ENCODE data around the gene EID1.
"Not testable (repeated sequence)": the region's sequence is repeated elsewhere in the genome, so short reads cannot be mapped to it uniquely, and the experiment has no call there.

The EID1 gene

DNA sequence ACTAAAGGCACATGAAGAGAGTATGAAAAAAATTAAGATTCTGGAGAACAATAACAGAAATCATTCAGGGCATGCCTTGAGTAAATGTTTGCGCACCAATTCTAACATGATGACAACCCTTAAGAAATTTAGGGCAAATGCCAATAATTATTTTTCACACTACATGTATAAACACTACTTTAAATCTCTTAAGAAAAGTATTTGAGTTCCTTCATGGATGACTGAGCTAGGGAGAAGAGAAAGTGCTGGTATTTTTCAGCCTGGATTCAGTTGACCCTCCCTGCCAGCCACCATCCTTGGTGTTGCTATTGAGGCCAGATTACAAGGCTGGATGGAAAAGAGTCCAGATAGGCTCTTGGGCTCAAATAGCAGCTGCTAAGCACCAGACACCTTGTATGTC lies 8.0 kb upstream of the EID1 start:
- no peak for DNase-seq

DNA sequence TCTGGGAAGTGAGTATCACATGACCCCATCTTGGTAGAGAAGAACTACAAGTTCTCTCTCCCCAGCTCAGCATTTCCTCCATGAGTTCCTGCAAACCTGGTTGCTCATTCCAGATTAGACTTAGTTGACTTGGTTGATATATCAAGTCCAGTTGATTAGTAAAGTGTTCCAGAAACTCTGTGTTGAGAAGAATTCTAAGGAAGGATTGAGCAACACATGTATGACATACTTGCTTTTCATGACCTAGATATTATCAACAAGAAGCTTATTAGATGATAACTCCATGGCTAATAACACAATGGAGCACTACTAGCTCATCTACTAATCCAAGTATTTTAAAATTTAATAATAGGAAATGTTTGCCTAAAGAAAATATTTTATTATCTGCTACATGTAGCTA lies 6.4 kb upstream of the EID1 start:
- no peak for DNase-seq

DNA sequence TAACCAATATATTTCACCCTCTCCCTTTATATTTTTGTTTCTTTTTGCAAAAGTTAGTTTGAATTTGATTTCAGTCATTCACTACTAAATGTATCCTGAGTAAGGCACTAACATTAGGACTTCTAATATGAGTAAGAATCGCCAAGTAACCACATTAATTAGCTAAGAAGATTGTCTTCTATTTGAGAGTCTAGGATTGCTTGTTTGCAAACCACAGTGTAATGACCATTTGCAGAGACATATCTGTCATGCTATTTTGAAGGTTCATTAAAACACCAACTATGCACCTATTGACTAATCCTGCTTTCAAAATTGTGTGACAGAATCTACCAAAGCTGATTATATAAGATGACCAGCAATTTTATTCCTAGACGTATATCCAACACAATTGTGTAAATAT lies 5.3 kb upstream of the EID1 start:
- no peak for DNase-seq

DNA sequence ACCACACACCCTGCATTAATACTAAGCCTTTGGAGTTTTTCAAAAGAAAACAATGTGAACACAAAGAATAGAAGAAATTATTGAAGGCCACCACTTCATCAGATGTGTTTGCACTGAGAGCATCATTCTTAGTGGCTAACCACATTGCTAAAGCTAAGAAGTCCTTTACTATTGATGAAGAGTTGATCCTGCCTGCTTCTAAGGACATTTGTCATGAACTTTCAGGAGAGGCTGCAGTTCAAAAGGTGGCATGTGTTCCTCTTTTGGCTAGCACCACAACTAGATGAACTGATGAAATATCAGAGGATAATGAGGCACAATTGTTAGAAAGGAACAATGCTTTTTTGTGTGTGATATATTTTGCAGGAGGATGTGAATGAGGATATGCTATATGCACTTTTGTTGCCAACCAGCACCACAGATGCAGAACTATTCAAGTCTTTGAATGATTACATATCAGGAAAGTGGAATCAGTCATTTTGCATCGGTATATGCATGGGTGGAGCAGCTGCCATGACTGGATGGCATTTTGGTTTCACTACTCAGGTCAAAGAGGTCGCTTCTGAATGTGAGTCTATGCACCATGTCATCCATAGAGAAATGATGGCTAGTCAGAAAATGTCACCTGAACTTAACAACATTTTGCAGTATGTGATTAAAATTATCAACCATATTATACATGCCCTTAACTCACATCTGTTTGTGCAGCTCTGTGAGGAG lies 2.5 kb upstream of the EID1 start:
- DNase-seq: no peak

DNA sequence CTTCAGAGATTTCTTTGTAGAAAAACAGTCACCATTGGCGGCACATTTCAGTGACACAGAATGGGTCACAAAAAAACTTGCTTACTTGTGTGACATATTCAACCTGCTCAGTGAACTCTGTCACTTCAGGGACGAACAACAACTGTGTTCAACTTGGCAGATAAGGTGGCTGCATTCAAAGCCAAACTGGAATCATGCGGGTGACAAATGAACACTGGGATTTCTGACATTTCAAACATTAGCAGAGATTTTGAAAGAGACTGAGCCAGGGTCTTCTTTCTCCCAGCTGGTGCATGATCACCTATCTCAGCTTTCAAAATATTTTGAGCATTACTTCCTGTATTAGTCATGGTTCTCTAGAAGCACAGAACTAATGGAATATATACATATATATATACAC lies 1.9 kb upstream of the EID1 start:
- DNase-seq: no peak

DNA sequence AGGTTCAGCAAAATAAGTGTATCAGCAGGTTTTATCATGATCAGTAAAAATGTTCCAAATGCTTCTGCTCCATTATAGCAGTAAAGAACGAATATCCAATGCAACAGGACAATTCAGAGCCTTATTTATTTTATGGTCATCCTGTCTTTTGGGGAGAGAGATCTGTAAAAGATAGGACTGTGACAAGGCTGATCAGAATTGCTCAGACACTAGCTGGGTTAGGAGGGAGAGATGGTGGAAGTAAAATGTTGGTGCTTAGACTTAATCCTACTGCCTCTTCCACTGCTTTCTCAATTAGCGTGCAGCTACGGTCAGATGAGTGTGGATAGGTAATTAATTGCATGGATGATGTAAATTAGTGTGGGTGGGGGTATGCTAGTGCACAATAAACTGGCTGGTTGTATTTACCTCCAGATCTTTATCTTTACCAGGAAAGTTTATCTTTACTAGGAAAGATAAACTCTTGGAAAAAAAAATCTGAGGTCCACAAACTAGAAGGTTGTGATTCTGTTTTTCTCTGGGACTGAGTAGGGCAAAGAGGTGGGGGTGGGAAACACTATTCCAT lies 2.2 kb downstream of the EID1 start:
- no peak for DNase-seq

DNA sequence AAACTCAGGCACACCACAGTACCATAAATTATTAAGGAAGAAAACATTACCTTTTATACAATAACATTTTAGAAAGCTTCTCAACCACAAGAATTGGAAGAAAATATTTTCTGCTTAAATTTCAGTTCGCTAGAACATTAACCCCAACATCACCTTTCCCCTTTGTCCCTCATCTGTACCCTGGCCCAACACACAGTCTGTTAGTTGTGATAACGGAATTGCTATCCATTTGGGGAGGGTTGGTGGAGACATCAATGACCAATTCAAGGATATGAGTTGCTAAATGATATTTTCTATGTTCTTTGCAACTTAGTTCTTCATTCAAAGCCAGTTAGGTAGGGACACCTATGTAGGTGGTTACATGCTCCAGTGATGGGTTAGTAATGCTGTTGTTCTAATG lies 5.8 kb downstream of the EID1 start:
- DNase-seq: no peak

DNA sequence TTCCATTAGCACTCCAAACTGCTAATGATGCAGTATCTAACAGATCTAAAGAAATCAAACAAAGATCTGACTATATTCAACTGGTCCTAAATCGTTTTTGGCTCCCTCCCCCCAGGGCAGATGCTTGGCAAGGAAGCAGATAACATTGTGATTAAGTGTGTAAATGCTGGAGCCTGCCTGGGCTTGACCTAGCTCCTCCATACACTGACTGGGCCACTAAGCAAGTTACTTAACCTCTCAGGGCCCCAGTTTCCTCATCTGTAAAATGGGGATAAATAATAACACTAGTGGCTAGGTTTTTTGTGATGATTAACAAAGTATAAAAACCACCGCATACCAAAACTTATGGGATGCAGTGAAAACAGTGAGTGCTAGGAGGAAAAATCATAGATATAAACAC lies 9.2 kb downstream of the EID1 start:
- no peak for DNase-seq

DNA sequence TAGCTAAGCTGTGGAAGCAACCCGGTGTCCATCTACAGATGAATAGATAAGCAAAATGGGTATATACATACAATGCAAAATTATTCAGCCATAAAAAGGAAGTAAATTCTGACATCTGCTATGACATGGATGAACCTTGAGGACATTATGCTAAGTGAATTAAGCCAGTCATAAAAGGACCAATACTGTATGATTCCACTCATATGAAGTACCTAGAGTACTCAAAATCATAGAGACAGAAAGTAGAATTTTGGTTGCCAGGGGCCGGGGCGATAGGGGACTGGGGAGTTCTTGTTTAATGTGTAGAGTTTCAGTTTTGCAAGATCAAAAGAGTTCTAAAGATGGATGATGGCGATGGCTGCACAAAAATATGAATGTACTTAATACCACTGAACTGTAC lies 10.3 kb downstream of the EID1 start:
- DNase-seq: no peak

DNA sequence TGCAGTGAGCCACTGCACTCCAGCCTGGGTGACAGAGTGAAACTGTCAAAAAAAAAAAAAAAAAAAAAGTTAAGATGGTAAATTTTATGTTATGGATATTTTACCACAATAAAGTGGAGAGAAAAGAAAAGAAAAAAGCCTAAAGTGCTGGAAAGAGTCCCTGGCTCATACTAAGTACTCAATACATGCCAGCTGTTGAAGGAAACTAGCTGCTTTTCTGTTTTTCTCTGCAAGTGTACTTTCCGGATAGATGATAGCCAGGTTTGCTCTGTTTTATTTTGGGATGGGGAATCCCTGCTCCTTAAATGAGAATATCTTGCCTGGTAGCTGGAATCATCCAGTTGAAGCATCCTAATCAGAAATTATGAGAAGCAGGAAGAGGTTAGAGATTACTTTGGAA lies 10.9 kb downstream of the EID1 start:
- no peak for DNase-seq

DNA sequence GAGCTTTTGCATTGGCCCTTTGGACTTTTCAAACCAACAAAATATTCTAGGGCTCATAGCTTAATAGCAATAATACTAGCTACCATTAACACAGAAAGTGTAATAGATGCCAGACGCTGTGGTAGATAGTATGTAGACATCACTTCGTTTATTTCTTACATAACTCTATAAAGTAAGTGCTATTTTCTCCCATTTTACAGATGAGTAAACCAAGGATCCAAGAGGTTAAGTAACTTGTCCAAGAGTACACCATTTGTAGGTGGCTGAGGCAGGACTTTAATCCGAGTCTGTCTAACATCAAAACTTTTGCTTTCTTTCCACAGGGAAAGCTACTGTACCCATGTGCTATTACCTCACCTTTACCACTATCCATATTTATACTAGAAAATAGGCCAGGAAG lies 12.0 kb downstream of the EID1 start:
- no peak for DNase-seq

DNA sequence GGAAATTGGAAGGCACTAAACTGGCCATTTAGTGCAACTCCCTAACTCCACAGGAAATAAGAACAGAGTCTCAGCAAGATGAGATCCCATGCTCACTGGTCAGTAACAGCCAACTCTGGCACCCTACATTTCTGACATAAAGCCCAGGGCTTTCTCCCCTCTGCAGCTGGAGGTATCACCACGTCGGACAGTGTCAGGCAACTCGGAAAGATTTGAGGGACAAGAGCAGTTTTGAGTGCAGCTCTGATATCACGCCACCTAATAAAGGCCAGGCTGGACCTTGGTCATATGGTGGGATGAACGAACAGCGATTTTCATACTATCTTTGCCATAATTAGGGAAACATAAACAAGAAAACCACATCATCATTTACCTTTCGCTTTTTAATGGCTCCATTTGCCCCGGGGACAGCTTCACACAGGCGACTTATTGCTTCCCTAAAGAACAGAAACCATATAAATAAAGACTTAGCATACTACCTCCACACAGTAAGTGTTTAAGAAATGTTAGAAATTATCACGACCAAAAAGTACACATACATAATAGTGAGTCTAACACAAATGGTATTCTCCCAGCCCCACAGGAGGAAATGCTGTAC lies 12.5 kb downstream of the EID1 start:
- DNase-seq: no peak

DNA sequence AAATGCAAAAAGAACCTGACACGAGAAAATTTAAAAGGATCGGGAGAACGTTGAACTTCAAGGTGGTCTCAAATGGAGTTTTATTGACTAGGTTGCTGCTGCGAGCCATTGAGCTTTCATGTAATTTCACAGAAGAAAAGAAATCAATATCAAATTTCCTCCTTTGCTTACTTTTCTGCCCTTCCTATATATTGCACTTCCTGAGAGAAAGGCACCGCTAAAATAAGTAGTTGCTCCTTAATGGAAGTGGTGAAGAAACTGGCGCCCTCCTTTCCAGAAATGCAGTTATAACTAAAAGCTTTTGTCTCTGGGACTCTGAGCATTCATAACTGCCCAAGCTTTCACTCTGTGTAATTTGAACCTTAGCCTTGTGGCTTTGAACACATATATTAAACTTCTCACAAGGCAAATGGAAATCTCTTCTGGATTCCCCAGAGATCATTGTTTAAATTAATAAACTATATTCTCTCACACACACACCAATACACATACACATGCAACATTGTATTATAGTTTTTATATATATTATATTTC lies 13.4 kb downstream of the EID1 start:
- no peak for DNase-seq

DNA sequence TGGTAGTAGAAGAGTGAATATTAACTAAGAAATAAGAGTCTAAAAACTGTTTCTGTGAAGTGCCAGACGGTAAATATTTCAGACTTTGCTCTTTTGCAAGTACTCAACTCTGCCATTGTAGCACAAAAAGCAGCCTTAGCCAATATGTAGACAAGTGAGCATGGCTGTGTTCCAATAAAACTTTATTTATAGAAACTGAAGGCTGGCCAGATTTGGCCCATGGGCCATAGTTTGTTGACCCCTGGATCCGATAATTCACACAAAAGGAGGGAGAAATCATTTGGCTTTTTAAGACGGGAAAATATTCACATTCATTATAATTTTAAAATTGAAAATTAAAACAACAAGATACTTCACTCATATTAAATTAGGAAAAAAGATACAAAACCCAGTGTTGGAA lies 15.4 kb downstream of the EID1 start:
- DNase-seq: no peak

DNA sequence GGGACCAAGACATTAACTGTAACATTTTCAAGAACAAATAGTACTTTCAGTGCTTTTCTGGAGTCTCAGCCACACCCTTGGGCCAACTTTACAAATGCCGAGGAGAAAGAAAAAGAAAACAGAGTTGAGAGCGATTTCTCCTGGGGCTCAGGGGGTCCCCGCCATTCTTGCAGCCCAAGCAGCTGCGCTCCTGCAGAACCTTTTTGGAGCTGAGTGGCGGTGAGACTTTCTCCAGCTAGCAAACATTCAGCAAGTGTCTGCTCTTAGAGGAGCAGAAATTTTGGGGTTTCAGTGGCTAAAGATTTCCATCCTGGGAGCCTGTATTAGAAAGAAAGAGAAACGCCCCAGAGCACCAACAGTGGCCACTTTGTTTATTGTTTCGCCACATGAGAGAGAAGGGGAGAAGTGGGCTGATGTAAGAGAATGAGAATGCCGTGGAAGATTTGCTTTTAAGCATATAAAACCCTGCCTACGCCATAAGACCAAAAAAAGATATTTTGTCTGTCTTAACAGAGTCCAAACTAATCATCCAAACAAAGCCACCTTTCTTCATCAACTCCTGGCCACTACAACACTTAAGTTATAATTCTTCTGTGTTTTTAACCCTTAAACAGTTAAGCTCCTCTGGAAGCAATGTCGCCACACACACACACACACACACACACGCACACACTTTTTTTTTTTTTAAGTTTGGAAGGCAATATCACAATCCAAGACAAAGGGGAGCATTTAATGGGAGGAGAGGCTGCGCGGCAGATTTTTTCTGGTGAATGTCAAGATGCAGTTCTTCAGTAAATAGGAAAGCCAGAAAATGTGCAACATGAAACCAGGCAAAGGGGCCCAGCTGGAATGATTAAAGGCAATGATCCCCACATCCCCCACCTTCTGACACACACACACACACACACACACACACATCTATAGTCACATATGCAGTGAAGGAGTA lies 19.2 kb downstream of the EID1 start:
- DNase-seq: no peak

DNA sequence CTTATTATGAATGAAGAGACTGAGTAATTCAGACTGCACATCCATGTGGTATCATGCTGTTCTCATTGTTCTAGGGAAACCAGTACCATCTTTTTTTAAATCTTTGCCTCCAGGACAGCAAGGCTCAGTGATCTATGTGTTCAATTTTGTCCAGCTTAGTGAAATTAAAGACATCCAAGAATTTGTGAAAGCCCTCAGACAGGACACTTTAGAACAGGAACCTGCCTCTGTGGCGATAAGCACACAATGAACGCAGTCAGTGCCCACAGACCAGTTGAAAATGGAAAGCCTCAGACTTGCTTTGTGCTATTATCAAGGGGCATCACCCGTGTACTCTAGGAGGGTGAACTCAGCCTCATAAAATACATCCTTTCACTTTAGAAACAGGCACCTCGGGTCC lies 20.1 kb downstream of the EID1 start:
- DNase-seq: no peak

DNA sequence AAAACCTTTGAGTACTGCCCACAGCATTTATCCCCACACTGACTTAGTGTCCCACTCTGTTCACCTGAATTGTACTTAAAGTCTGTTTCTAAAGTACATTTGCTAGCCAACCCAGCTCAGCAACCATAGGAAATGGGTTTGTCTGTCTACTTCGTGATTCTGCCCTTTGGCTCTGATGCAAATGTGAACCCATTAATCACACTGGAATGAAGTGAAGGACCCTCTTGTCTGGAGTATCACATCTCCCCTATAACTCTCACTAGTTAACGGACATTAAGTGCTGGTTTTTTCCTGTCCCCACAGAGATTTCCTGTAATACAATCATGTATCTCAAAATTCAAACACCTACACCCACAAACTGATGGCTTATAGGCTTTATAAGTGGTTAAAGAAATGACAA lies 20.5 kb downstream of the EID1 start:
- no peak for DNase-seq

DNA sequence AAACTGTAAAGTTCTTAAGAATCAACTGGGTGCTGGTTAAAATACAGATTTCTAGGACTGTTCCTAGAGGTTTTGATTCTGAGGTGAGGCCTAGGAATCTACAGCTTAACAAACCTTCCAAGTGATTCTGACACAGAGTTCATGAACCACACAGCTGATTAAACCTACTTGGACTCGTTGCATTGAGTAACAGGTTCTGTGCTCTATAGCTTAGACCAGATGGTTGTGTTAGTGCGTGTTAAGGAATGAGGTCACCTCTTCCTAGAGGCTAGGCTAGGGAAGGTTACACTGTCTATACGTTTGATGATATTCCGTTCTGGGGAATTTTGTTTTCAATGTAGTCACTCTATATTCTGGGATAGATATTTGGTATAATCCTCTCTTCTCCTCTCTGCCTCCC lies 21.9 kb downstream of the EID1 start:
- no peak for DNase-seq

DNA sequence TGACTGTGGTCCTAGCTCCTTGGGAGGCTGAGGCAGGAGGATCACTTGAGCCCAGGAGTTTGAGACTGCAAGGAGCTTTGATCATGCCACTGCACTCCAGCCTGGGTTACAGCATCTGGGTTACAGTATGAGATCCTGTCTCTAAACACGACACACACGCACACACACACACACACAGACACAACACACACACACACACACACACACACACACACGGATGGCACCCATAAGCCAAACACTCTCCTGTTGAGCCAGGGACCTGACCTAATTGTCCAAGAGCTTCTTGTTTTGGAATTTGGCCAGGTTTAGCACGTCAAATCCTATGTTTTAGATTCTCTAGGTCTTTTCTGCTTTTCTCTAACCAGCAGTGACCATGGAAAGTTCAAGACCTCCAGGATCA lies 26.8 kb downstream of the EID1 start:
- no peak for DNase-seq

DNA sequence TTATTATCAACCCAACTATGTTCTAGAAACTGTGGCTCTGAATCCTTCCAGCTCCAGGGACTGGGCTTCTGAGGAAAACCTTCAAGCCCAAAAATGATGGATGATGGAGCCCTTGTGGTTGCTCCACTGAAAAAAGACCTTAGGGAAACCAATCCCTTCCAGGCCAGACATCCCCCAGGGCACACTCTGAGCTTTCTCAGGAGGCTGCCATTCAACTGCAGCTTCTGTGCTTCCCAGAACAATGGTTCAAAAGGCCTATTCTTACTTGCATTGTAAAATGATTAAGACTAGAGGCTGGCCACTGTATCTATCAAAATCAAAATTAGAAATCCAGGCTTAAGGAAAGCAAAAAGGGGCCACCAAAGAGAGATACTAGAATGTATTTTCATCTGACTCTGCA lies 27.3 kb downstream of the EID1 start:
- DNase-seq: no peak

DNA sequence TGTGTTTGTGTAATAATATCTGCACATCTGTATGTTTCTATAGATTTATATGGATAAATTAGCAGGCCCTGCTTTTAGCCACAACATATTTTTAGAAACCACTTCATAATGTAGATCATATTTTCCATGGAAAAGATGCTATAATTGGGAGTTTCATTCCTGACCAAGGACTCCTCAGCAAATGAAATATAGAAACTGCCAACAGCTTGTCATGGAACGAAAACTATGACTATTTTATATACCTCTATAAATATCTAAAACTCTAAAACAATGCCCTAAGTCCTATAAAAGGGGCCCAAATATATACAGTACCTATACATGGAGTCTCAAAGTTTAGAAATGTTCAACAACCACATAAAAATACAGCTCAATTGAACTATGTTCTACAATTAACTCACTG lies 27.9 kb downstream of the EID1 start:
- no peak for DNase-seq

DNA sequence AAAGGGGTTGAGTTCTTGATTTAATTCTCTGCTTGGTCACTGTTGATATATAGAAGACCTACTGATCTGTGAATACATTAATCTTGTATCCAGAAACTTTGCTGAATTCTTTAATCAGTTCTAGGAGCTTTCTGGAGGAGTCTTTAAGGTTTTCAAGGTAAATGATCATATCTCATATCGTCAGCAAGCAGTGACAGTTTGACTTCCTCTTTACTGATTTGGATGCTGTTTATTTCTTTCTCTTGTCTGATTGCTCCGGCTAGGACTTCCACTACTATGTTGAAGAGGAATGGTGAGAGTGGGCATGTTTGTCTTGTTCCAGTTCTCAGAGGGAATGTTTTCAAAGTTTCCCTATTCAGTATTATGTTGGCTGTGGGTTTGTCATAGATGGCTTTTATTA lies 31.4 kb downstream of the EID1 start:
- not testable (repeated sequence) for DNase-seq

DNA sequence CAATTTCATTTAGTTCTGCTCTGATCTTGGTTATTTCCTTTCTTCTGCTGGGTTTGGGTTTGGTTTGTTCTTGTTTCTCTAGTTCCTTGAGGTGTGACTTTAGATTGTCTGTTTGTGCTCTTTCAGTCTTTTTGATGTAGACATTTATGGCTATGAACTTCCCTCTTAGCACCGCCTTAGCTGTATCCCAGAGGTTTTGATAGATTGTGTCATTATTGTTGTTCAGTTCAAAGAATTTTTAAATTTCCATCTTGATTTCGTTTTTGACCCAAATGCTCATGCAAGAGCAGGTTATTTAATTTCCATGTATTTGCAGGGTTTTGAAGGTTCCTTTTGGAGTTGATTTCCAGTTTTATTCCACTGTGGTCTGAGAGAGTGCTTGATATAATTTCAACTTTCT lies 32.6 kb downstream of the EID1 start:
- not testable (repeated sequence) for DNase-seq

DNA sequence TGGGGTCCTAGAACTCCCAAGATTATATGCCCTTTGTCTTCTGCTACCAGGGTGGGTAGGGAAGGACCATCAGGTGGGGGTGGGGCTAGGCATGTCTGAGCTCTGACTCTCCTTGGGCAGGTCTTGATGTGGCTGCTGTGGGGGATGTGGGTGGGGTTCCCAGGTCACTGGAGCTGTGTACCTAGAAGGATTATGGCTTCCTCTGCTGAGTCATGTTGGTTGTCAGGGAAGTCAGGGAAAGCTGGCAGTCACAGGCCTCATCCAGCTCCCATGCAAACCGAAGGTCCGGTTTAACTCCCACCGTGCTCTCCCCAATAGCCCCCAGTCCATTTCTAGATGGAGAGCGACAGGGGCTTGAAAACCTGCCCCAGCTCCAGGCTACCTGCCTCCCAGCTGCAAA lies 35.2 kb downstream of the EID1 start:
- no peak for DNase-seq

Data from 8988T (cell line).